ENCODE data around the gene ACP2. TPM values are rescaled to one million over a fixed set of nuclear protein-coding genes. Genes with fewer than 3 reads are reported as not detected.

Gene ACP2
- polyA plus RNA-seq, 2 of the 4 experiments (the other 2 are of a cell fraction): 13.6 to 19.7 TPM

- Histone ChIP-seq H3K4me1 (peaks cover 43% of the 10 kb centered on the region), H3K4me2 (peak overlapping the region; percentile 37), H3K27ac (peak overlapping the region; percentile 52 to 91), H3K9me3 (no peaks in the 10 kb centered on the region), H3K4me3 (no peak overlapping the region)
- 47% methylated on average over 10 of the region's 10 CpGs for WGBS (ENCODE audit: missing lambda C conversion rate)
- POLR2A ChIA-PET: interaction anchor here (0.5 to 3.5 kb wide), 9 partner anchors 10 to 96 kb away, joined by 3 to 18 read pairs (median 4); partner anchors contain the start of genes ACP2 and DDB2
- CTCF ChIA-PET: interaction anchor here (0.6 to 10.8 kb wide), 46 partner anchors 9 to 384 kb away, joined by 3 to 173 read pairs (median 5); partner anchors contain the start of genes ACP2, ARFGAP2, DDB2 and MYBPC3
- peak; percentile 58 to 75 for DNase-seq (ENCODE audit: low read depth in 1 of 2, low spot score in 1 of 2)
- peak; percentile 74 to 89 for ATAC-seq
- TF ChIP-seq HDAC2 (IDR thresholded peaks at IDR 0.05) (no peak), FOXS1 (CRISPR knock-in tag; IDR thresholded peaks at IDR 0.05) (no peak), POLR2A (IDR thresholded peaks at IDR 0.05; ENCODE audit: low read length) (no peak), TFCP2L1 (CRISPR knock-in tag; IDR thresholded peaks at IDR 0.05) (no peak), RARB (CRISPR knock-in tag; IDR thresholded peaks at IDR 0.05) (no peak), HOXA7 (CRISPR knock-in tag; IDR thresholded peaks at IDR 0.05) (no peak), SMC3 (IDR thresholded peaks at IDR 0.05) (peak; percentile 66; the same call in 2 of the 3 replicates), PBX3 (IDR thresholded peaks at IDR 0.05) (no peak), EHF (CRISPR knock-in tag; IDR thresholded peaks at IDR 0.05) (no peak), CBX8 (IDR thresholded peaks at IDR 0.05) (no peak), FOSB (CRISPR knock-in tag; IDR thresholded peaks at IDR 0.05) (no peak), MAZ (IDR thresholded peaks at IDR 0.05; ENCODE audit: borderline replicate concordance, low read depth, low read length) (no peak), EHMT2 (IDR thresholded peaks at IDR 0.05; ENCODE audit: low read depth) (no peak), RAD21 (conservative IDR thresholded peaks at IDR 0.05 in 1 of 2, IDR thresholded peaks at IDR 0.05 in 1 of 2) (peak; percentile 81 to 88), RNF2 (IDR thresholded peaks at IDR 0.05; ENCODE audit: borderline replicate concordance, low read depth) (no peak), TP53 (CRISPR knock-in tag; IDR thresholded peaks at IDR 0.05) (no peak), BHLHE40 (IDR thresholded peaks at IDR 0.05; ENCODE audit: low read depth, low read length) (no peak), PHF8 (IDR thresholded peaks at IDR 0.05; ENCODE audit: borderline replicate concordance, low read depth) (no peak), HMGXB4 (CRISPR knock-in tag; IDR thresholded peaks at IDR 0.05; ENCODE audit: borderline replicate concordance) (no peak), ZFP36 (IDR thresholded peaks at IDR 0.05; ENCODE audit: borderline replicate concordance, partially characterized antibody) (no peak), ZSCAN20 (CRISPR knock-in tag; IDR thresholded peaks at IDR 0.05) (no peak), CTCF (IDR thresholded peaks at IDR 0.05) (peak; percentile 80), FOSL2 (IDR thresholded peaks at IDR 0.05) (no peak), FOSL2 (CRISPR knock-in tag; IDR thresholded peaks at IDR 0.05) (no peak), BCL3 (IDR thresholded peaks at IDR 0.05) (no peak), E2F6 (IDR thresholded peaks at IDR 0.05; ENCODE audit: borderline replicate concordance, low read depth) (no peak)
- FAIRE-seq: no peak
These were observed 10.8 kb upstream of the ACP2 start for GRCh38 chr11:47259232-47259977.

All from A549 (cell line).